Activated naive CD4-positive, alpha-beta T cell (primary cell): ENCODE results near the gene MPLKIP.
"Not testable (repeated sequence)": the region's sequence is repeated elsewhere in the genome, so short reads cannot be mapped to it uniquely, and the experiment has no call there.

ENCODE experiments used
- DNase-seq, 4 experiments: peaks; one replicate each; lab custom pipeline; 2025; lab: John Stamatoyannopoulos, UW

Gene MPLKIP

GRCh38 chr7:40134428-40135316 is at the start of gene MPLKIP, which contains the start of gene SUGCT:
TSS of gene MPLKIP (minus strand) at chr7:40134622. CDS start at chr7:40134567, 55 bp downstream.
TSS of gene SUGCT (plus strand) at chr7:40135005.
- DNase-seq: peak; percentile 69 to 84 (median 77)

GRCh38 chr7:40182452-40182851 is 48.0 kb upstream of the MPLKIP start:
- DNase-seq: no peak

- no peak for DNase-seq
Measured at GRCh38 chr7:40177071-40177470, 42.6 kb upstream of the MPLKIP start.

GRCh38 chr7:40175725-40176510 is 41.5 kb upstream of the MPLKIP start:
- DNase-seq: no peak

GRCh38 chr7:40175256-40175655 is 40.8 kb upstream of the MPLKIP start:
- DNase-seq: not testable (repeated sequence)

- not testable (repeated sequence) for DNase-seq
Measured at GRCh38 chr7:40173121-40173520, 38.7 kb upstream of the MPLKIP start.

- not testable (repeated sequence) for DNase-seq
Measured at GRCh38 chr7:40168266-40168665, 33.8 kb upstream of the MPLKIP start.

GRCh38 chr7:40167291-40167690 is 32.9 kb upstream of the MPLKIP start:
- no peak for DNase-seq

GRCh38 chr7:40165216-40165615 is 30.8 kb upstream of the MPLKIP start:
- no peak for DNase-seq

- no peak for DNase-seq
Measured at GRCh38 chr7:40162516-40162915, 28.1 kb upstream of the MPLKIP start.

- no peak for DNase-seq
Measured at GRCh38 chr7:40156988-40157387, 22.6 kb upstream of the MPLKIP start.

GRCh38 chr7:40151504-40151903 is 17.1 kb upstream of the MPLKIP start:
- DNase-seq: no peak

GRCh38 chr7:40148671-40149070 is 14.2 kb upstream of the MPLKIP start:
- DNase-seq: no peak

- not testable (repeated sequence) for DNase-seq
Measured at GRCh38 chr7:40148247-40148580, 13.8 kb upstream of the MPLKIP start.

GRCh38 chr7:40147371-40148246 is 13.2 kb upstream of the MPLKIP start:
- no peak for DNase-seq

GRCh38 chr7:40145596-40146130 is 11.2 kb upstream of the MPLKIP start:
- not testable (repeated sequence) for DNase-seq

- not testable (repeated sequence) for DNase-seq
Measured at GRCh38 chr7:40141916-40142315, 7.5 kb upstream of the MPLKIP start.

GRCh38 chr7:40139891-40140290 is 5.5 kb upstream of the MPLKIP start:
- not testable (repeated sequence) for DNase-seq

- no peak for DNase-seq
Measured at GRCh38 chr7:40138973-40139372, 4.6 kb upstream of the MPLKIP start.

GRCh38 chr7:40137563-40137962 is 3.1 kb upstream of the MPLKIP start:
- no peak for DNase-seq

GRCh38 chr7:40135317-40135610 is 842 bp upstream of the MPLKIP start:
- DNase-seq: peak in 2 of 4 experiments; percentile 16
